HG03064 (cell line): ENCODE data around the gene SLC40A1.
A peak's percentile ranks its signal among the peaks of the same experiment; 100 is the strongest.
"Not testable (repeated sequence)": the region's sequence is repeated elsewhere in the genome, so short reads cannot be mapped to it uniquely, and the experiment has no call there.

Experiments used
- ATAC-seq: cut with Tn5 transposase; IDR thresholded peaks from one replicate; pipeline ENCODE4 v1.9.1; 2021; ENCODE audit warnings: low read depth; ENCODE audit not compliant: unreplicated experiment

Gene SLC40A1

DNA sequence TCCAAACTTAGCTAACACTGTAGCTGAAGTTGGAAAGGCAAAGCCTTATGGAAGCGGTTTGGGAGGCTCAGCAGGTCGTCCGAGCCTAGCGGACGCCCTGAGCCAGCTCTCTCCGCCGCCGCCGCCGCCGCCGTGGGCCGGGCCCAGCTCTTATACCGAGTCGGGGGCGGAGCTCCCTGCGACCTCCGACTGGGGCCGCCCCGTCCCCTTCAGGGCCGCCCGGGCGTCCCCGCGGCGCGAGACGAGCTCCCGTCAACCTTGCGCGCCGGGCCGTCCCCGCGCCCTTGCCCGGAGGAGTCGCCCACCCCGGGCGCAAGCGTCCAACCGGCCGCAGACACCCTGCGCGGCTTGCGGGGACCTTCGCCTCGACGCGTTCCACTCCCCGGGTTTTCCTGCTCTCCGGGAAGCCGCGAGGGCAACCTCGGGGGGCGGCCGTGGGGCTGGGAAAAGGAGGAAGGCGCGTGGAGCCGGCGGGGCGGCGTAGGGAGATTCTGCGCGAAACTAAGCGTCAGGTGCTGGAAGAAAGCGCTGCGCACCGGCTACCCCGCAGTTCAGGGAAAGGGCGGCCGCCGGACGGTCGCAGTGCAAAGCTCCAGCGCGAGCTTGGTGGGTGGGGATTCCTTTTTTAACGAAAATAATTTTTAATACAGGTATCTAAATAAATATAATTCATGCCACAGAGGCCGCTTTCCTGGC, at the start of gene SLC40A1:
TSS of gene SLC40A1 (minus strand) at position 129 of the 696 bp plus-strand sequence. CDS start 326 bp downstream, outside the sequence.
- ATAC-seq = peak; percentile 55

DNA sequence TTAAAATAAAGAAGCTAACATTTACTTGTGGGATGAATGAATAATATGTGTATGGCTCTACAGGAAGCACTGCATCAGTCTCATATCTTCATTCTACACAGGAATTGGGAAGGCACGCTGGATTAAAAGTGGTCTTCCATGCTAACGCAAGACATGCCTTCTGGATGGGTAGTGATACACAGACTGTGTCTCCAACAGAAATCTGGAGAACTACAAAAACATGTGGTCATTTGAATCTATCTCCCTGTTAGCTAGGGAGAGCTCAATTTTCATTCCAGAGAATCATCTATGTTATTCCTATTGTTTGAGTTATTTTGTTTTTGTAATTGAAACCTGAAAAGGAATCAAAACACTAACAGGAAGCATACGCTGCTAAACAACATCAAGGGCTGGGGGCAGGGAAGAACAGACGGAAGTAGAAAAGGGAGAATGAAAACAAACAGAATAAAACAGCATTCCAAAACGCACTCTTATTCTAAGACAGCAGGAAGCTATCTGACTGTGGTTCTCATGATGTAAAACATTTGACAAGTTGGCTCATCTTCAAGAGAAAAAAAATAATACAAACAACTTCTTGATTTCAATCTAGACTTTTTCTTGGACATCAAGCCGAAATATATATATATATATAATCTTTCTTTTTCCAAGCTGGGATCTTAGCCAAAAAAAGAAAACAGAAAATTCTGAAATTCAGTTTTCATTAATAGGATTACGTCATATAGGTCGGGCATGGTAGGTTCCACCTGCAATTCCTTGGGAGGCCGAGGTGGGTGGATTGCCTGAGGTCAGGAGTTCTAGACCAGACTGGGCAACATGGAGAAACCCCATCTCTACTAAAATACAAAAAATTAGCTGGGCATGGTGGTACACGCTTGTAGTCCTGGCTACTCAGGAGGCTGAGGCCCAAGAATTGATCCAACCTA, 49.2 kb upstream of the SLC40A1 start:
- ATAC-seq = no peak

DNA sequence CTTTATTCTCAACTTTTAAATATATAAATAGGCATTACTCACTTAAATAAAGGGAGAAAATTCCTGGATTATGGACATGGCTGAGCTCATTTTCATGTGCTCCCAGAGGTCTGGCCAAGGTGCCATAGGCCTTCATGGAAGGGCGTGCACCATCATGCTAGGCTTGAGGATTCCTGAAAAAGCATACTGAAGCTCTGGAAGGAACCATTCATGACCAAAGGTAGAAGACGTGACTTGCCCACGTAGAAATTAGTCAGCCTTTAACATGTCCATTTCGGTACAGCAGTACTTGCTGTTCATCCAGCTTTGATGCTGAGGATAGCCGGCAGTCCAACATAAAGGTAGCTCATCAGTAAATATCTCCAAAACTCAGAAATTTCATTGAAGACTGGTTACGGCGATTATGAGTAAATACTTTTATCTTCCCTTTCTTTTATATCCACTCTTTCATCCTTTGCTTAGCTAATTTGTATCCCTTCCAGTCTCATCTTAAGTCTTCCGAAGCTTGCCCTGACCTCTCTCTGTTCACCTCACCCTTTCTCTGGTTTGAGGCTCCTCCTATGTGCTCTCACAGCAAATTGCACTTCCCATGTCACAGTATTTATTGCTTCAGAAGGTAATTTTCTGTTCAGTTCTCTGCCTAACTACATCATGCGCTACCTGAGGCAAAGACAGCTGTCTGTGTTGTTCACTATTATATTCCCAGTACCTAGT, 48.4 kb upstream of the SLC40A1 start:
- ATAC-seq = no peak

GRCh38 chr2:189627789-189628188, 47.2 kb upstream of the SLC40A1 start:
- ATAC-seq = no peak

- no peak for ATAC-seq
These were observed 45.0 kb upstream of the SLC40A1 start for GRCh38 chr2:189625636-189626035.

- no peak for ATAC-seq
These were observed 44.2 kb upstream of the SLC40A1 start for GRCh38 chr2:189624648-189625355.

DNA sequence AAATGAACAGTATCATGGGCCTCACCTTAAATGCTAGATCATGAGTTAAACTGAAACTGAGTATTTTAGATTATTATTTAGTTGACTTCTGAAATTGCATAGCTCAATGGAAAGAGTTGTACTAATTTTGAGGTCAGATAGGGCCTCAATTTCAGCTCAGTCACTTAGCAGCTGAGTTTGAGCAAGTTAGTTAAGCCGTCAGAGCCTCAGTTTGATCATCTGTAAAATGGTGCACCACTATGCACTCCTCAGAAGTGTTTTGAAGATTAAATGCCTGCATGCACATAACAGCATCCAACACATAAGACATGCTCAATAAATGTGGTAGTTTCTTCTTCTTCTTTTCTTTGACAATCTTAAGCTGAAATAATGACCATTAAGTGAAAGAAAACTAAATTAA, 42.5 kb upstream of the SLC40A1 start:
- ATAC-seq = no peak

DNA sequence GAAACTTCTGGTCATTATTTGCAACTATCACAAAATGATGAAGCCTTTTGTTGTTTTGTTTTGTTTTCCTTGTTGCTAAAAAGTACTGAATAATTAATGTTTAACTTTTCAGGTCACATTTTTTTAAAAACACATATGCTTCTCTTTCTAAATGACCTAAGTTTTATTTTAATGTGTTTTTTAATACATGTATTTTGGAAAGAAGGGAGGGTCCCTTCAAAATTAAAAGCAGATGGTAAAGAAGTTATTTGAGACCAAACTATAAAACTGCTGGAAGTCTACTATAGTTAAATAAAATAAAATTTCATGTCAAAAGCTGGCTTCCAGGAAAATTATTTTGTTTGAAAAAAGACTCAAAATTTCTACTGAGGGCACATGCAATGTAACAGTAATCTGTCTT, 41.2 kb upstream of the SLC40A1 start:
- ATAC-seq = no peak

DNA sequence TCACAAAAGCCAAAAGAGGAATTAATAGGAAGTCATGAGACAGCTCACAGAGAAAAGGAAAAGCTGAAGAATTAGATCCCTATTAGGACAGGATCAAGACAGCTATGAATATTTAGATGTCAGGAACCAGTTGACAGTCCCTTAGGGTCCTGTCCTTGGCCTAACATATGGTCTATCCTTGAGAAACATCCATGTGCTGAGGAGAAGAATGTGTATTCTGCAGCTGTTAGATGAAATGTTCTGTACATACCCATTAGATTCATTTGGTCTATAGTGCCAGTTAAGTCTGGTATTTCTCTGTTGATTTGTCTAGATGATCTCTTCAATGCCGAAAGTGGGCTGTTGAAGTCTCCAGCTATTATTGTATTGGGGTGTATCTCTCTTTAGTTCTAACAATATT, 37.6 kb upstream of the SLC40A1 start:
- no peak for ATAC-seq

GRCh38 chr2:189614585-189614984, 34.0 kb upstream of the SLC40A1 start:
- no peak for ATAC-seq

GRCh38 chr2:189613650-189614420, 33.2 kb upstream of the SLC40A1 start:
- ATAC-seq = no peak

- no peak for ATAC-seq
These were observed 32.6 kb upstream of the SLC40A1 start for GRCh38 chr2:189613077-189613636.

DNA sequence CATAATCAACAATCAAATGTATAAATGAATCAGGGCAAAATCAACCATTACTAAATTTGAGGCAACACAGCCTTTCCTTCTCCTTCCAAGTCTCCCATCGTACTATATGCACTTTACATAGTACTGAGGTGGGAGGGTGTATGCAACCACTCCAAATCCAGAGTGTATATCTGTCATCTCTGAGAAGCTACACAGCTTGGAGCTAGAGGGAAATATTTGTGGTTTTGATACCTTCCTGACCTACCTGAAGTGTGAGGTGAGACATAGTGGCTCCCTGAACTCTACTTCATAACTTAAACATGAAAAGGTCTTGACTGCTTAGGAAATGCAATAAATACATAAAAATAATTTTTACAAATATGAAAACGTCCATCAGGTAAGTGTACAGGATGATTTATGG, 30.1 kb upstream of the SLC40A1 start:
- no peak for ATAC-seq

DNA sequence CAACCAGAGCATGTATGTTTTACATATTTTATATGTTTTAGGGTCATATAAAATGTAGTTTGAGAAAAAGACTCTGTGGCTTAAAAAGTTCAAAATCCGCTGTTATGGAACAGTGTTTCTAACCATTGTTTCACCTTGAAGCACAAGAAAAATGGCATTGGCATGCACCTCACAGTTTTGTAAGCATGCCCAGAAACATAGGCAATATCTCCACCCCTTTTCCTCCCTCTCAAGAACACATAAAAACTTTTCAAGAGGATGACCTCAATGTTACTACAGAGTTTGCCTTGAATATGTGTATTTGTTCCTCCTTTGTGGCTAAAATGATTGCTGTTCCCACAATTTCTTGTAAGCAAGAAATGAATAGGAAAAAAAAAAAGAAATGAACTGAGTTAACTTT, 29.3 kb upstream of the SLC40A1 start:
- ATAC-seq = no peak

DNA sequence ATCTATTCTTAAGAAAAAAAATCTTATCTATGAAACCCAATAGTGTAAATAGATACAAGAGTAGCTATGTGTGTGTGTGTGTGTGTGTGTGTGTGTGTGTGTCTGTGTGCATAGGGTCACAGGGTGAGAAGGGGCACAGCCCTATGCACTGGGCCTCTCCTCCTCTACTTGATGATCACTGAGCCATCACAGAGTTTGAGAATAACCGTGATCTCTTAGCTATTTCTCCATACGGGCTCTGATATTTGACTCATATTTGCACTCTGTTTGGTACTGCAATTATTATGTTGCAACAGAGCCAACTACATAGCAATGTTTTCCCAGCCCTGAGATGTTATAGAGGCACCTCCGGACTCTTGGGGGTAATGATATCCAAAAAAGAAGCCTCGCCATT, 28.8 kb upstream of the SLC40A1 start:
- no peak for ATAC-seq

GRCh38 chr2:189608795-189609422, 28.3 kb upstream of the SLC40A1 start:
- no peak for ATAC-seq

GRCh38 chr2:189608170-189608569, 27.6 kb upstream of the SLC40A1 start:
- ATAC-seq = no peak

GRCh38 chr2:189602233-189602632, 21.6 kb upstream of the SLC40A1 start:
- no peak for ATAC-seq

- ATAC-seq = not testable (repeated sequence)
These were observed 21.1 kb upstream of the SLC40A1 start for GRCh38 chr2:189601652-189602051.
